ENCODE measurements around the gene CHAF1A.

DNA sequence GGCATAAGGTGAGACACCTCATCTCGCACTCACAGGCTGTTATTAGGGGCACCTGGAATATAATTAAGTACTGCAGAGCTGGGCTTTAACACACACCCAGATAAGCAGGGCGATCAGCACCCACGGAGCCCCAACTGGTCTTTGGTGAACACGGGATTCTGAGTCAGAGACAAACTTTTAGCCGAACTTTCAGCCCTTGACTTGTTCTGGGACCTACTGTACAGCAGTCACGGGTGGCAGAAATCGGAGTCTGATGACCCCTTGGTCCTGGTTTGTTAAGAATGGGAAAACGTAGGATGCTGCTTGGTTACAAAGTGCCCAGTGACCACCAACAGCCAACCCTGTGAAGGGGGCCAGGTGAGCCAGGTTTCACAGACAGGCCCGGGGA, 11.1 kb upstream of the CHAF1A start:
- TF ChIP-seq, protein P1, sequence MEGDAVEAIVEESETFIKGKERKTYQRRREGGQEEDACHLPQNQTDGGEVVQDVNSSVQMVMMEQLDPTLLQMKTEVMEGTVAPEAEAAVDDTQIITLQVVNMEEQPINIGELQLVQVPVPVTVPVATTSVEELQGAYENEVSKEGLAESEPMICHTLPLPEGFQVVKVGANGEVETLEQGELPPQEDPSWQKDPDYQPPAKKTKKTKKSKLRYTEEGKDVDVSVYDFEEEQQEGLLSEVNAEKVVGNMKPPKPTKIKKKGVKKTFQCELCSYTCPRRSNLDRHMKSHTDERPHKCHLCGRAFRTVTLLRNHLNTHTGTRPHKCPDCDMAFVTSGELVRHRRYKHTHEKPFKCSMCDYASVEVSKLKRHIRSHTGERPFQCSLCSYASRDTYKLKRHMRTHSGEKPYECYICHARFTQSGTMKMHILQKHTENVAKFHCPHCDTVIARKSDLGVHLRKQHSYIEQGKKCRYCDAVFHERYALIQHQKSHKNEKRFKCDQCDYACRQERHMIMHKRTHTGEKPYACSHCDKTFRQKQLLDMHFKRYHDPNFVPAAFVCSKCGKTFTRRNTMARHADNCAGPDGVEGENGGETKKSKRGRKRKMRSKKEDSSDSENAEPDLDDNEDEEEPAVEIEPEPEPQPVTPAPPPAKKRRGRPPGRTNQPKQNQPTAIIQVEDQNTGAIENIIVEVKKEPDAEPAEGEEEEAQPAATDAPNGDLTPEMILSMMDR (IDR thresholded peaks at IDR 0.05; ENCODE audit: borderline replicate concordance, extremely low read depth, low read length, poor library complexity, severe bottlenecking) = no peak
- no peak for TF ChIP-seq EZH2 (IDR thresholded peaks at IDR 0.05; ENCODE audit: borderline replicate concordance, low read depth, low read length, severe bottlenecking)
